GM19099 (cell line): ENCODE data around the gene MMP21.

Experiments
- POLR2A ChIP-seq: IDR thresholded peaks from 3 replicates; pipeline ENCODE4 v1.6.1; 2011; ENCODE audit warnings: low read depth; ENCODE audit not compliant: insufficient read length; ENCODE audit errors: extremely low read depth

Gene MMP21

DNA sequence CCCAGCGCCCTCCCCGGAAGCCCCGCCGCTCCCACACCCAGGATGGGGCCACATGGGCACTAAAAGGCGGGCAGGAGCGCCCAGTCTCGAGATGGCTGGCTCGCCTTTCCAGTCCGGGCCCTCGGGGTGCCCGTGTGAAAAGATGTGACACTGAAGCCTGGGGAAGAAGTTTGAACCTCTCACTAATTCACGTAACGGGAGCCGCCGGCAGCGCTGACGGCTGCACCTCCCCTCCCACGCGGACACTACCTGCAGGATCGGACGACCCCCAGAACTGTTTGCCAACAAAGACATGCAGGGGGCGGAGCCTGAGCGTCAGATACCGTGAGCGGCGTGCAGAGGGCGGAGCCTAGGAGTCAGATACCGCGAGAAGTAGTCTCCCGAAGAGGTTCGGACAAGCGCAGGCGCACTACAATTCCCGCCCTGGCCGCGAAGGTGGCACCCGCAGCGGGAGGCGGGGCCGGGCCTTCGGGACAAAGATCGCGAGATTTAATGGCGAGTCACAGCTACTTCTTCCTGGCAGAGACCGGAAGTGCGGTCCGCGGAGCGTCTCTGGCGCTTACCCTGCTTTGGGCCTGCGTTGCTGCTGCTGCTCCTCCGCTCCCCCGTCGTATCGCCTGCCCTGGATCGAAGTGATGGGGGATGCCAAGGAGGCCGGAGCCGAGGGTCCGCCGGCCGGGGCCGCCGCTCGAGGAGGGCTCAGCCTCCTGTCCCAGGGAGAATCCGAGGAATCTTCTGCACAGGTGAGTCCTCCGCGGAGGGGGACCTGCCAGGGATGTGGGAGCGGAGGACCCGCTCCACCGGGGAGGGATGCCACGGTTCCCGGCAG lies 56.2 kb downstream of the MMP21 start, which contains the start of gene EDRF1:
Gene EDRF1, plus strand, starts transcription at position 537 of the 829 bp plus-strand sequence. Its CDS starts 99 bp downstream, at position 636.
- TF ChIP-seq POLR2A, result peak; percentile 97
